HCT116 (cell line): ENCODE data around the gene CROCC. TPM values are rescaled to one million over a fixed set of nuclear protein-coding genes. Genes with fewer than 3 reads are reported as not detected.

Source experiments
- ATAC-seq: fragments of 200-7000 bp; cut with Tn5 transposase; 2 replicates; pipeline ENCODE4 v1.9.1; 2020; ENCODE audit warnings: mild to moderate bottlenecking, moderate library complexity
- BruUV-seq: library from RNA; stranded (reverse); fragments of 400-500 nt; replicated peaks from 2 replicates; lab custom pipeline; 2021; lab: Mats Ljungman, UMichigan
- CTCF ChIA-PET: fragments of 300-600 bp; sonication (Branson Sonifier 250); formaldehyde crosslinking; loops from one replicate; lab custom pipeline; 2021; ENCODE audit warnings: antibody characterized with exemption; lab: Charles Lee
- POLR2A ChIA-PET: fragments of 300-600, 350-600 bp; sonication (Branson Sonifier 250); formaldehyde crosslinking; loops from one replicate; lab custom pipeline; 2021; ENCODE audit warnings: antibody characterized with exemption; lab: Charles Lee
- RAD21 ChIA-PET, 2 experiments: fragments of 300-600 bp; sonication (Branson Sonifier 250); formaldehyde crosslinking; loops; one replicate each; lab custom pipeline; 2023; ENCODE audit warnings: low total read pairs in 2 of 2; ENCODE audit not compliant: uncharacterized antibody in 2 of 2, unreplicated experiment in 2 of 2, low non-redundant PET in 1 of 2; lab: Charles Lee
- DNase-seq: peaks from one replicate; pipeline ENCODE4 v3.0.0-alpha.2; 2010; ENCODE audit warnings: low read depth, low spot score
- H2AFZ ChIP-seq: fragments of 200-600 bp; shearing (Covaris generic), sonication (generic); 2 replicates; pipeline ENCODE4 v1.6.1; 2017; ENCODE audit warnings: low read depth, mixed run types, mixed read lengths, antibody characterized with exemption, low read length; ENCODE audit not compliant: poor library complexity, severe bottlenecking
- H3K27ac ChIP-seq: 2 replicates; pipeline ENCODE4 v1.5.1; 2012; ENCODE audit warnings: low read depth, low read length
- H3K27me3 ChIP-seq: fragments of 200-600 bp; sonication (generic); 2 replicates; pipeline ENCODE4 v1.6.1; 2016; ENCODE audit warnings: mixed run types, low read length, mixed read lengths; ENCODE audit not compliant: insufficient read depth
- H3K36me3 ChIP-seq, 2 experiments: fragments of 200-500 bp in 1 of 2; fragments of 200-600 bp in 1 of 2; sonication (Bioruptor generic) in 1 of 2; sonication (generic) in 1 of 2; 2 replicates each; pipeline versions ENCODE4 v1.5.1 to v1.6.1; 2014 to 2016; ENCODE audit warnings: low read length in 2 of 2, inconsistent platforms in 1 of 2, mixed read lengths in 1 of 2, mixed run types in 1 of 2; ENCODE audit not compliant: insufficient read depth in 2 of 2, control insufficient read depth in 1 of 2
- H3K4me1 ChIP-seq, 2 experiments: fragments of 200-600 bp in 1 of 2; sonication (generic) in 1 of 2; 2 replicates each; pipeline versions ENCODE4 v1.5.1 to v1.6.1; 2012 to 2017; ENCODE audit warnings: low read length in 2 of 2, inconsistent platforms in 1 of 2, mild to moderate bottlenecking in 1 of 2, mixed read lengths in 1 of 2, mixed run types in 1 of 2, moderate library complexity in 1 of 2; ENCODE audit not compliant: insufficient read depth in 2 of 2, control insufficient read depth in 1 of 2
- H3K4me2 ChIP-seq: fragments of 200-600 bp; sonication (generic); 2 replicates; pipeline ENCODE4 v1.6.1; 2017; ENCODE audit warnings: mixed run types, low read length, mixed read lengths
- H3K4me3 ChIP-seq, 2 experiments: fragments of 200-600 bp in 1 of 2; sonication (generic) in 1 of 2; replicated peaks in 1 of 2; 2 replicates each; pipeline ENCODE4 v1.5.1; 2011 to 2016; ENCODE audit warnings: low read length in 2 of 2, control low read depth in 1 of 2, low read depth in 1 of 2, mild to moderate bottlenecking in 1 of 2, mixed read lengths in 1 of 2, mixed run types in 1 of 2
- H3K79me2 ChIP-seq: fragments of 200-600 bp; sonication (generic); 2 replicates; pipeline ENCODE4 v1.6.1; 2017; ENCODE audit warnings: mild to moderate bottlenecking, mixed run types, low read length, moderate library complexity, mixed read lengths; ENCODE audit not compliant: insufficient read depth
- H3K9ac ChIP-seq: fragments of 200-600 bp; sonication (generic); 2 replicates; pipeline ENCODE4 v1.6.1; 2016; ENCODE audit warnings: low read length, mixed read lengths
- H3K9me2 ChIP-seq: fragments of 200-600 bp; sonication (generic), shearing (Covaris generic); 2 replicates; pipeline ENCODE4 v1.6.1; 2017; ENCODE audit warnings: mixed run types, mild to moderate bottlenecking, moderate library complexity; ENCODE audit not compliant: insufficient read depth
- H3K9me3 ChIP-seq, 2 experiments: fragments of 200-500 bp in 1 of 2; fragments of 200-600 bp in 1 of 2; sonication (Bioruptor generic) in 1 of 2; sonication (generic) in 1 of 2; 2 replicates each; pipeline ENCODE4 v1.6.1; 2014 to 2017; ENCODE audit warnings: low read length in 2 of 2, mixed read lengths in 2 of 2, inconsistent platforms in 1 of 2, low read depth in 1 of 2, mild to moderate bottlenecking in 1 of 2, mixed run types in 1 of 2, moderate library complexity in 1 of 2; ENCODE audit not compliant: control insufficient read depth in 1 of 2, insufficient read depth in 1 of 2
- H4K20me1 ChIP-seq: fragments of 200-600 bp; sonication (generic), shearing (Covaris generic); 2 replicates; pipeline ENCODE4 v1.6.1; 2017; ENCODE audit warnings: mixed run types, mild to moderate bottlenecking, moderate library complexity; ENCODE audit not compliant: insufficient read depth
- ATF3 ChIP-seq: IDR thresholded peaks from 2 replicates; pipeline ENCODE4 v1.6.1; 2012
- FOSL1 ChIP-seq: IDR thresholded peaks from 2 replicates; pipeline ENCODE4 v1.6.1; 2012; ENCODE audit warnings: low read depth
- MAX ChIP-seq: IDR thresholded peaks from 2 replicates; pipeline ENCODE4 v1.6.1; 2012
- POLR2A ChIP-seq: IDR thresholded peaks from 2 replicates; pipeline ENCODE4 v1.7.0; 2011; ENCODE audit warnings: borderline replicate concordance; ENCODE audit not compliant: insufficient read depth, insufficient read length; ENCODE audit errors: extremely low read depth
- POLR2AphosphoS5 ChIP-seq: IDR thresholded peaks from 2 replicates; pipeline ENCODE4 v1.6.1; 2011; ENCODE audit warnings: mild to moderate bottlenecking, low read depth, low read length, moderate library complexity
- REST ChIP-seq: IDR thresholded peaks from 2 replicates; pipeline ENCODE4 v1.6.1; 2012; ENCODE audit warnings: low read depth
- SIN3A ChIP-seq: IDR thresholded peaks from 2 replicates; pipeline ENCODE4 v1.6.1; 2012; ENCODE audit warnings: low read depth
- SP1 ChIP-seq: IDR thresholded peaks from 2 replicates; pipeline ENCODE4 v1.6.1; 2012; ENCODE audit warnings: low read depth
- SRF ChIP-seq: IDR thresholded peaks from 2 replicates; pipeline ENCODE4 v1.6.1; 2012; ENCODE audit warnings: low read depth
- TCF7L2 ChIP-seq: IDR thresholded peaks from 2 replicates; pipeline ENCODE4 v1.7.0; 2011; ENCODE audit warnings: borderline replicate concordance, inconsistent platforms; ENCODE audit not compliant: insufficient read depth, insufficient read length; ENCODE audit errors: extremely low read depth
- YY1 ChIP-seq: IDR thresholded peaks from 2 replicates; pipeline ENCODE4 v1.6.1; 2011; ENCODE audit warnings: low read length, low read depth, moderate library complexity, mild to moderate bottlenecking; ENCODE audit not compliant: insufficient replicate concordance; ENCODE audit errors: extremely low read depth
- ZFX ChIP-seq: fragments of 450-650 bp; IDR thresholded peaks from 2 replicates; pipeline ENCODE4 v1.6.1; 2017
- ZNF274 ChIP-seq: fragments of 200-500 bp; sonication (Bioruptor generic); IDR thresholded peaks from 2 replicates; pipeline ENCODE4 v1.6.1; 2014; ENCODE audit warnings: mild to moderate bottlenecking, low read depth, low read length, inconsistent platforms
- intact Hi-C: fragments of 100-400 bp; cut with micrococcal nuclease; formaldehyde crosslinking; loops from 2 replicates; pipeline ENCODE4 v1.10.0; 2022
- total RNA-seq: library from RNA; stranded (reverse); gene quantifications from one replicate; pipeline ENCODE4 v1.2.1, GENCODE V29; 2021; ENCODE audit not compliant: unreplicated experiment
- TF ChIP-seq, protein P1 (sequence below): IDR thresholded peaks from 2 replicates; pipeline ENCODE4 v1.6.1; 2011; ENCODE audit warnings: mild to moderate bottlenecking, low read length, moderate library complexity; ENCODE audit not compliant: insufficient replicate concordance; ENCODE audit errors: extremely low read depth
- TF ChIP-seq, protein P2 (sequence below), 3 experiments: fragments of 200-600 bp in 1 of 3; sonication (generic) in 1 of 3; IDR thresholded peaks in 2 of 3; conservative IDR thresholded peaks in 1 of 3; 2 replicates each; pipeline ENCODE4 v1.5.1; 2012 to 2017; ENCODE audit warnings: low read depth in 2 of 3, low read length in 2 of 3, antibody characterized with exemption in 1 of 3, borderline replicate concordance in 1 of 3, control low read depth in 1 of 3, mild to moderate bottlenecking in 1 of 3, mixed read lengths in 1 of 3, mixed run types in 1 of 3, moderate library complexity in 1 of 3; ENCODE audit not compliant: insufficient read depth in 1 of 3

CROCC gene
- total RNA-seq, 1 experiment from 2014 or later = 30.1 TPM

- no peaks in the 10 kb centered on the region for H3K79me2 ChIP-seq
- H3K27me3 ChIP-seq = no peaks in the 10 kb centered on the region
- no peak overlapping the region for H3K4me2 ChIP-seq
- intact Hi-C loops = no loop called here
- ChIA-PET CTCF (no interaction called here), RAD21 (no interaction called here), POLR2A (no interaction called here)
- no TSS peak for BruUV-seq
- no peak overlapping the region for H3K4me3 ChIP-seq
- no peaks in the 10 kb centered on the region for H3K9me3 ChIP-seq
- ATAC-seq = no peak
- no peaks in the 10 kb centered on the region for H4K20me1 ChIP-seq
- H3K36me3 ChIP-seq = peaks cover 46 to 56% of the 10 kb centered on the region in 2 experiments; a peak in 3 of 4 replicates
- H3K9me2 ChIP-seq = no peaks in the 10 kb centered on the region
- TF ChIP-seq MAX (no peak), SP1 (no peak), POLR2AphosphoS5 (no peak), YY1 (no peak), FOSL1 (no peak), TCF7L2 (no peak), SRF (no peak), ZNF274 (no peak), REST (no peak), POLR2A (no peak), ZFX (no peak), ATF3 (no peak), SIN3A (no peak)
- TF ChIP-seq, protein P1, sequence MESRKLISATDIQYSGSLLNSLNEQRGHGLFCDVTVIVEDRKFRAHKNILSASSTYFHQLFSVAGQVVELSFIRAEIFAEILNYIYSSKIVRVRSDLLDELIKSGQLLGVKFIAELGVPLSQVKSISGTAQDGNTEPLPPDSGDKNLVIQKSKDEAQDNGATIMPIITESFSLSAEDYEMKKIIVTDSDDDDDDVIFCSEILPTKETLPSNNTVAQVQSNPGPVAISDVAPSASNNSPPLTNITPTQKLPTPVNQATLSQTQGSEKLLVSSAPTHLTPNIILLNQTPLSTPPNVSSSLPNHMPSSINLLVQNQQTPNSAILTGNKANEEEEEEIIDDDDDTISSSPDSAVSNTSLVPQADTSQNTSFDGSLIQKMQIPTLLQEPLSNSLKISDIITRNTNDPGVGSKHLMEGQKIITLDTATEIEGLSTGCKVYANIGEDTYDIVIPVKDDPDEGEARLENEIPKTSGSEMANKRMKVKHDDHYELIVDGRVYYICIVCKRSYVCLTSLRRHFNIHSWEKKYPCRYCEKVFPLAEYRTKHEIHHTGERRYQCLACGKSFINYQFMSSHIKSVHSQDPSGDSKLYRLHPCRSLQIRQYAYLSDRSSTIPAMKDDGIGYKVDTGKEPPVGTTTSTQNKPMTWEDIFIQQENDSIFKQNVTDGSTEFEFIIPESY = no peak
- TF ChIP-seq, protein P2, sequence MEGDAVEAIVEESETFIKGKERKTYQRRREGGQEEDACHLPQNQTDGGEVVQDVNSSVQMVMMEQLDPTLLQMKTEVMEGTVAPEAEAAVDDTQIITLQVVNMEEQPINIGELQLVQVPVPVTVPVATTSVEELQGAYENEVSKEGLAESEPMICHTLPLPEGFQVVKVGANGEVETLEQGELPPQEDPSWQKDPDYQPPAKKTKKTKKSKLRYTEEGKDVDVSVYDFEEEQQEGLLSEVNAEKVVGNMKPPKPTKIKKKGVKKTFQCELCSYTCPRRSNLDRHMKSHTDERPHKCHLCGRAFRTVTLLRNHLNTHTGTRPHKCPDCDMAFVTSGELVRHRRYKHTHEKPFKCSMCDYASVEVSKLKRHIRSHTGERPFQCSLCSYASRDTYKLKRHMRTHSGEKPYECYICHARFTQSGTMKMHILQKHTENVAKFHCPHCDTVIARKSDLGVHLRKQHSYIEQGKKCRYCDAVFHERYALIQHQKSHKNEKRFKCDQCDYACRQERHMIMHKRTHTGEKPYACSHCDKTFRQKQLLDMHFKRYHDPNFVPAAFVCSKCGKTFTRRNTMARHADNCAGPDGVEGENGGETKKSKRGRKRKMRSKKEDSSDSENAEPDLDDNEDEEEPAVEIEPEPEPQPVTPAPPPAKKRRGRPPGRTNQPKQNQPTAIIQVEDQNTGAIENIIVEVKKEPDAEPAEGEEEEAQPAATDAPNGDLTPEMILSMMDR (IDR thresholded peaks at IDR 0.05 in 2 of 3, conservative IDR thresholded peaks at IDR 0.05 in 1 of 3; ENCODE audit: borderline replicate concordance in 1 of 3, insufficient read depth in 1 of 3, low read depth in 2 of 3, low read length in 2 of 3) = no peak
- DNase-seq = no peak
- H3K4me1 ChIP-seq = peaks cover 0 to 7% of the 10 kb centered on the region in 2 experiments; a peak in 2 of 4 replicates
- H3K27ac ChIP-seq = no peak overlapping the region
- H2AFZ ChIP-seq = no peak overlapping the region
- no peak overlapping the region for H3K9ac ChIP-seq
These were observed 98.8 kb downstream of the CROCC start for GRCh38 chr1:17020502-17020901.
